Stimulated activated CD4-positive, alpha-beta T cell treated with anti-CD3 and anti-CD28 coated beads, Interleukin-15, amount 100 ng/mL, for 1 hour (primary cell): ENCODE data around the gene MYBPC1.
A peak's percentile ranks its signal among the peaks of the same experiment; 100 is the strongest.

Experiments used
- DNase-seq, 2 donors: peaks; one replicate each; pipeline ENCODE4 v3.0.0-alpha.2; 2020; ENCODE audit warnings: low read depth in 1 of 2, low spot score in 1 of 2

Gene MYBPC1

DNA sequence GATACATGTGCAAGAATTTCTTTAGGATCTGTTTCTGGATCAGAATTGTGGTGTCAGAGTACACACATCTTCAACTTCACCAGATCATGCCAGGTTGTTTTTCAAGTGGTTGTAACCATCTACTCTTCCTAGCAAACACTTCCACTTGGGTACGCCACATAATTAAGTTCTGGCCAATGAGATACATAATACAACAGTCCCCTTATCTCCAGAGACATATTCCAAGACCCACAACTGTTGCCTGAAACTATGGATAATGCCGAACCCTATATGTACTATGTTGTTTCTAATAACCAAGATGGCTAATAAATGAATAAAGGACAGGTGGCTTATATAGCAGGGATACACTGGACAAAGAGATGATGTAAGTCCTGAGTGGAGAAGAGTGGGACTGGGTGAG lies 100.2 kb downstream of the MYBPC1 start:
- no peak for DNase-seq

DNA sequence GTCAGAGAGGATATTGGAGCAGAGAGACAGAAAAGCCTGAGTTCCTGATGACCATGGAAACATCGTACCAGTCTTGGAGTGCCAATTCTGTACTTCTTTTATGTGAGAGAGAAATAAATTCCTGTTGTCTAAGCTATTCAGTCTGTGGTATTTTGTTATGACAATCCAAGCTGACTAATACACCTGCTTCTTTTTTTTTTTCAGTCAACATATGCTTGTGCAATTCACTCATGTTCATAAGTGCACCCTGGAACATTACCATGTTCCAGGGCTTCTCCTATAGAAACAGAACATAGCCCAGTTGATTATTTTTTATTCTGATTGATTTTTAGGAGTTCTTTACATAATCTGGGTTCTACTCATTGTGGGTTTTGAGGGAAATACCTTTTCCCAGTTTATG lies 100.9 kb downstream of the MYBPC1 start:
- no peak for DNase-seq

DNA sequence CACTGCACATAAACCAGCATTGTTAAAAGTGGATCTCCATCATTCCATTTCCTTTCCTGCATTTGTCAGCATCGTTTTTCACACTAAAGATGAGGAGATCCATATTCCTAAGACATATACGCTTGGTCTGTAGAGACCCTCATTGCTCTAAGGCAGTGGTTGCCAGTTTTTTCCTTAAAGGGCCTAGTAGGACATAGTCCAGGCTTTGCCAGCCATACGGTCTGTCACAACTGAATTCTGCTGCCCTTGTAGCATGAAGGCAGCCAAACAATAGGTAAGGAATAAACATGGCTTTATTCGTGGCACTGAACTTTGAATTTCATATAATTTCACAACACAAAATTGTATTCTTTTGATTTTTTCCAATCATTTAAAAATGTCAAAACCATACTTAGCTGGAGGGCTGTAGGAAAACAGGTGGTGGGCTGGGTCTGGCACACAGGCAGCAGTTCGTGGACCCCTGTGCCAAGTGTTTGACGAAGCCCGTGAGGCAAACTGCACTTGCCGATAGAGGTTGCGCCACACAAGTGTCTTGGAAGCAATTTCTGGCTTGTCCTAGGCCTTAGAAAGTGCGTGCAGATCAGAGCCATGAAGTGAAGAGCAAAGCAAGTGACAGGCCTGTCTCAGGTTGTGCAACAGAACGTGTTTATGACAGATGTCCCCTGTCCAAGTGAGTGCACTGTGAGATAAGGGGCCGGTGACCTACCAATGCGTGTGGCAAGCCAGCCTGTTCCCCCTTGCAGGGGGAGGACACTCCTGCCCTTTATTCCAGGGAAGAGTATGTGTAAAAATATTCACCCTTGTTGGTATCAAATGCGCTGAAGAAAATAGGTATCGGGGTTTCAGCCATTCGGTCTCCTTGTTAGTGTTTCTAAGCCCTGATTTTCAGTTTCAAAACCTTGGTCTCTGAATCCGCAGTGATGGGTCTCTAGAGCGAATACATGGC lies 101.8 kb downstream of the MYBPC1 start:
- DNase-seq, result no peak

DNA sequence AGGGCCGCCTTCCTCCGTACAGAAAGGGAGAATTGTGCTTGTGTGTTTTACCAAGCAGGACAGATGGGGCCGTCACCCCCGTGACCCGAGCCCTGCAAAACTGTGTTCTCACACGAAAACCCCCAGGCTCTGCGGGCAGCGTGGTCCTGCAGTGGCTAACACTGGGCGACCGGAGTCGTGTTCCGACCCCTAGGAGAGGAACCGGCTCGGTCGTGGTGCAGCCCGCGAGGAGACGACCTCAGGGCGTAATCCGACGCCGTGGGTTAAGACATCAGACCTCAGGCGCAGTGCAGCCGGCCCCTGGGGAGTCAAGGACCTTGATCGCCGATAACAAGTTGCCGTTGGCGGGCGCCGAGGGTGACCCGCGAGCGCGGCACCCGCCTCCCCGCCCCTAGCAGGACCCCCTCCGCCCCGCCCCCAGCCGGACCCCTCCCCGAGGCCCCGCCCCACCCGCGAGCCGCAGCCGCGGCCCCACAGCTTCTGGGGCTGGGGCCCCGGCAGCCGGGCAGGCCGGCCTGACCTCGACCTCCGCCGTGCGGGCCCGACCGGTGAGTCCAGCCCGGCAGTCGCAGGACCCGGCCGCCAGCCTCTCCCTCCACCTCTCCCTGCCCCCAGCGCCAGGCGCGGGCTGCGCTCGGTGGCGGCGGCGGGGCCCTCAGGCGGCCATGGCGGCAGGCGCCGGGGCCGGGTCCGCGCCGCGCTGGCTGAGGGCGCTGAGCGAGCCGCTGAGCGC lies 102.6 kb downstream of the MYBPC1 start, which contains the start of gene CHPT1:
Gene CHPT1, plus strand, starts transcription at position 444 of the 733 bp plus-strand sequence. Its CDS starts 222 bp downstream, at position 666.
- peak; percentile 13 to 49 for DNase-seq

DNA sequence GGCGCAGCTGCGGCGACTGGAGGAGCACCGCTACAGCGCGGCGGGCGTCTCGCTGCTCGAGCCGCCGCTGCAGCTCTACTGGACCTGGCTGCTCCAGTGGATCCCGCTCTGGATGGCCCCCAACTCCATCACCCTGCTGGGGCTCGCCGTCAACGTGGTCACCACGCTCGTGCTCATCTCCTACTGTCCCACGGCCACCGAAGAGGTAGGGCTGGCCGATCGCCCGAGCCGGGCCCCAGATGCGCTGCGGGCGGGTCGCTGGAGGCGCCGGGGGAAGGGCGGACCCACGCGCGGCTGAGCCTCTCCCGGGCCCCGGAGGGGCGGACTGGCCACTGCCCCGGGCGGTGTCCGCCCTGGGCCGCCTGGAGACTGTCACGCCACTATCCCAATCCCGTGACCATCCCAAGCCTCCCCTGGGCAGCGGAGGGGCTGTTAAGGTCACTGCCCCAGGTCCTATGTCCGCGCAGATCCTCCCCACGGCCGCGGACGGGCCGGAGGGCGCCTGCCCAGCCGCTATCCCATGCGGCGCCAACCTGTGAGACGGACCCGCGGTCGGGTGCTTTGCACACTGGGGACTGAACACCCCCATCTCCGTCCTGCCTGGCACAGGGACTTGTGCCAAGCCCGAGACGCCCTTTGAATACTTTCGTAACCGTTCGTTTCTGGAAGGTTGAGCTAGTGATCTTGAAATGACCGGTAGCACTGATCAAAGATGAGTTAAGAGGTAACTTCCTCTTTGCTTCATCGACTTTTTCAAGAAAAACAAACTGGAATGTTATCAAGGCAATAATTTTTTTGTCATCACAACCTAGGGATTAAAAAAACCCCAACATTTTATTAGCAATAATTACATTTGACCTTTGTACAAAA lies 103.4 kb downstream of the MYBPC1 start:
- no peak for DNase-seq

DNA sequence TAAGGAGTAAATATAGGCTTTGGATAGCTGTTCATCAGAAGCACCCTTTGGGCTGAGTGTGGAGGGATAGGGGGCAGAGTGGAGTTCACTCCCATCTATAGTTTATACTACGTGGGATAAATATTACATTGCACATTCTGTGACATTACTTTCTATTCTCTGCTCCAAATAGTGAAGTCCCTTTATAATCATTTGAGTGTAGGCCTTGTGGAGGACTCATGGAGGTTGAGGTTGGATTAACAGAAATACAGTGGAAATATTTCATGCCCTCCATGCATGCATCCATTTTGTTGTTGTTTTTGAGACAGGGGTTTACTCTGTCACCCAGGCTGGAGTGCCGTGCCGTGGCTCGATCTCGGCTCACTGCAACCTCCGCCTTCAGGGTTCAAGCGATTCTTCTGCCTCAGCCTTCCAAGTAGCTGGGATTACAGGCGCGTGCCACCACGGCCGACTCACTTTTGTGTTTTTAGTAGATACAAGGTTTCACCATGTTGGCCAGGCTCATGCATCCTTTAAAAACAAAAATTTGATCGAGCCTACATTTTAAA lies 104.1 kb downstream of the MYBPC1 start:
- no peak for DNase-seq

DNA sequence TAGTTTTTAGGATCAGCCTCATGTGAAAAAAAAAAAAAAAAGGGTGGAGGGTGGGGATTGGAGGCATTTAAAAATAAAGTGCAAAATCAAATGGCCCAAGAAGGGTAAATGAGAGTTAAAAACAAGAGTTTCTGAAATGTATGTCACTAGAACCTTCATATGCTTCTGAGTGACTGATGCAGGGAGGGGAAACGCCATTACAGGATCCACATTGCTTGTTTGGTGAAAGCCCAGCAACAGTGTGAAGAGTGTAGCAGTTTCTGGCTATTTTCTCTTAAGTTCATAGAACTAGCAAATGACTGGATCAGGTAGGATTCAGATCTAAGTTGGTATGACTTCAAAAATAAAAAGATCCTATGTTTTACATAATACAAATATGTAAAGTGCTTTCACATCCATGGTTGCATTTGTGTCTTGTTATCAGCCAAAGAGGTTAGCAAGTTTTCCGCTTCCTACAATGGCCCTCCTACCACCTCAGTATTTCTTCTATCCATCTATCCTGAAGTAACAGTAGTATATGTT lies 105.6 kb downstream of the MYBPC1 start:
- DNase-seq, result no peak

DNA sequence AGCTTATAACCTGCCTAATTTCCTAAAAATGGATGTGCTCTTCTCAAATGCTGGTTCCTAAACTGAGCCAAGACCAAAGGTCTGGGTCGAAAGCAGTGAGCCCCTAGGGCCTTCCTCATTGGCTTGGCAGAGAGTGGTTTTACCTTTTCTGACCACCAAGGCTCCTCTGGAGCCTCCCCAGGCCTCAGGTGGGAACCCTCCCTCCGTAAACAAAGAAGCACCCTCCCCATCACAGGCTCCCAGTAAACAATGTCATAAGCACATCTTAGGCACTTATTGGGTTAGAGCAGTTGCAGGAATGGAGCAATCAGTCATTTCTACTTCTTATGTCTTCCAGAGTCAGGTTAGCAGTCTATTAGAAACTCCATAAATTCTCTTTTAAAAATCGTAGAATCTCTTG lies 108.7 kb downstream of the MYBPC1 start:
- no peak for DNase-seq

DNA sequence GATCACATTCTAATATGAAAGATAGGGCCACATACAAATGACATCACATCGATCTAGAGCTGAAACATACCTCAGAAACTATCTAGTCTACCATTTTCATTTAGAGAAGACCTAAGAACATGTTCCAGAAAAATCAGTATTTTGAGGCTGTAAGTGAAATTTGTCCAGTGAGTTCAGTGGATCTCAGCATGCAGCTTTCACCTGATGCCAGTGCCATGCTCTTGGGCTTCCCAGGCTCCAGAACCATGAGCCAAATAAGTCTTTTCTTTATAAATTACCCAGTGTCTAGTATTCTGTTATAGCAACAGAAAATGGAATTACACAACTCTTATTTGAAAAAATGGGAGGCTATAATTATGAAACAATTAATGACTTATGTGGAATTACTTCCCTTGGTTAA lies 111.6 kb downstream of the MYBPC1 start:
- DNase-seq, result no peak

DNA sequence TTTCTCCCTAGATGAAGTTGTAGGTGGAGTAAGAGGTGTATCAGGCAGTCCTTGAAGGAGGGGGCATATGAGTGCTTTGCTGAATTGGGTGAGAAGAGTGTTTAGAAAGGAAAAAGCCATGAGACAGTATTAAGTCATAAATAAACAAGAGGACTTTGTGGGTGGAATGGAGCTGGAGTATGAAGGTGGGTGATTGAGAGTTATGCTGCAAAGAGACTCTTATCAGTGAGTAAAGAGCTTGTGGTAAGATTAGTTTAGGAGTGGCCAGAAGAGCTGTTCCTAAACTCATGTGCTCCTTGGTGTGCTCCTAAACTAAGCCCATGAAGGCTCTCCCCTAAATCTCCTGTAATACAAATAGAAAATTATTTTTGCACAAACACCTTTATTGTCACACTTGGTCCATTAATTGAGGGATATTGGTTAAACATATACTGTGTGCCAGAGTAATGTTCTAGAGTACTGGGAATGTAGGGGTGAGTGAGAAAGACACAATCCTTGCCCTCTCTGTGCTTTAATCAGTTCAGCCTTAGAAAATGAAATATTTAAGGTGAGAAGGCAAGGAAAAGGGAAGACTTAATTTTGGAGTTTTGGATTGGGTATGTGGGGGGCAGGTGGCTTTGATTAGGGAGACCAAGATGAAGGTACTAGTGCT lies 112.5 kb downstream of the MYBPC1 start:
- DNase-seq, result no peak

DNA sequence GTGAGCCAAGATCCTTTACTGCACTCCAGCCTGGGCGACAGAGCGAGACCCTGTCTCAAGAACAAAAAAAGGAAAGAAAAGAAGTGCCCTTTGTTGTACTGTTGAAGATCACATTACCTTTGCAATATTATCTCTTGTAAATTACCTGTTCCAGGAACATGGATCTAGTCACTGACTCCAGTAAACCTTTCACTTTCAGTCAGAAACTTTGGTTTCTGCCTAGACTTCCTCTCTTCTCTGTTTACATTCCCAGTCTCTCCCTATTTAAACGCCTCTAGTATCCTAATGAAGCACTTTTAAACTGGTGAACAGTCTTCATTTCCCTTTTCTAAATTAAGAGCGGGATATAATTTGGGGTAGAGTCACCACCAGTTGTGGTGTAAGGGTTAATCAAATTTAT lies 115.5 kb downstream of the MYBPC1 start:
- DNase-seq, result no peak

DNA sequence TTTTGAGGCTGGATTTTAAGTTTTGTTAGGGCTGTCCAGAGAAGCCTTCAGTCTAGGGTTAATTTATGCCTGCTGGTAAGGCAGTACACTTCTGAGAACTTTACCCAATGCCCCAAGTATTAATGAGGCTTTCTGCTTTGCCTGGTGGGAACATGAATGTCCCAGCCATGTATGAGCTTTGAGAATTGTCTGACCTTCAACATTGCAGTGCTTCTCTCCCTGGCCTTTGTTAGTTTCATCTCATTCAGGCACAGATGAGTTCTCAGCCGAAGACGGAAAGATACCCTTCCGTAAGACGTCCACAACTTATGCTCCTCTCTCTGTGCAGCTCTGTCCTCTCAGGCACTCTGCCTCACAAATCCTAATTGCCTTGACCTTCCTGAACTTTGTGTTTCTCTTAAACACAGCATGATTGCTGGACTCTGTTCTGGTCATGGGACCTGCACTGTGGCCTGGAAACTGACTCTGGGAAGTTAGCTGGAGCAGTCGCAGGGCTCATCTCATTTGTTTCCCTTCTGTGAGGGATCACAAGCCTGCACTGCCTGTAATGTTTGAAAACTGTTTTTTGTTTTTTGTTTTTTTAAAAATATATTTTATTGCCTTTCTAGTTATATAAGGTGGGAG lies 118.4 kb downstream of the MYBPC1 start:
- DNase-seq, result no peak

DNA sequence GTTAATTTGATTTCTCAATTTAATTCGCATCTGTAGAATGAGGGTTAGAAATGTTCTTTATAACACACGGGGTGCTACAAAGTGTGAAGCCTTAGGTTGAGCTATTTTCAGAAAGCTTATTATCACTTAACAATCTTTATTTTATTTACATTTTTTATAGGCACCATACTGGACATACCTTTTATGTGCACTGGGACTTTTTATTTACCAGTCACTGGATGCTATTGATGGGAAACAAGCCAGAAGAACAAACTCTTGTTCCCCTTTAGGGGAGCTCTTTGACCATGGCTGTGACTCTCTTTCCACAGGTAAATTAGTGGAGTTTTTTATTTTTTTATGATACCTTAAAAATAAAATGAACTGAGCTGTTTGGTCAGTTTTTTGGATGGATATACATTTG lies 119.2 kb downstream of the MYBPC1 start:
- no peak for DNase-seq

DNA sequence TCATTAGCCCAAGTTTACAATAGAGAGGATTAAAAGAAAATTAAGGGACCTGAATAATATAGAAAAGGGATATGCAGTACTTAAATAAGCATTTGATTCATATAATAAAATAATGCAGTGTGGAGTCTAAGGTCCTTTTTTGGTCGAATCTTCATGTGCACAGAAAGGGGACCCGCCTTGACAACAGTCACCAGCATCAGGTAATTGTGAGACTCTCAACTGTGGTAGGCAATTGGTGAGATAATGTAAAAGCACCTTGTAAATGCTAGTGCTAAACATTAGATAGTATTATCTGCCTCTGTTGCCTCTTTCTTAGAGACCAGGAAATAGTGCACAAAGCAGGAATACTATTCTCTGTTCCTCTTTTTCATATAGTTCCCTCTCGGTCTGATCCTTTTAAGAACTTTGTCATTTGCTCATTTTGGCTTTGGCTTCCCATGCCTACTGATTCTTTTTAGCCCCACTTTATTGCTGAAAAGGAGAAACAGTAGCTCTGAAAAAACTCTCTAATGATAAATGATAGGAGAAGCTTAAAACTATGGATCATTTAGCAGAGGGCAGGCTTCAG lies 120.2 kb downstream of the MYBPC1 start:
- DNase-seq, result no peak

DNA sequence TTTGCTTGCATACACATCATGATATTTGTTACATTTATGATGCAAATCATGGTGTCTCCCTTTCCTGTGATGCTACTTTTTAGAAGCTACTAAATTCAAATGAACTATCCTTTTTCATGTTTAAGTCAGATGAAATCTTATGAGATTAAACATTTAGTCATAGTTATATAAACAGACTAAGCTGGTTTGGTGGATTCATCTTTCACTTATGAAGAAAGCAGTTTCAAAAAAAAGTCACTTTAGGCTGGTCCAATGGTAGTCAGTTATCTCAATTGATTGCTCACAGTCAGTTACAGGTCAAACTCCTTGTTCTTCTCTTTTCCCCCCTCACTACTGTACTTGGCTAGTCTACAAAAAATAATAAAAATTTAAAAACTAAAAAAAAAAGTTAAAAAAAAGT lies 124.8 kb downstream of the MYBPC1 start:
- DNase-seq, result no peak

DNA sequence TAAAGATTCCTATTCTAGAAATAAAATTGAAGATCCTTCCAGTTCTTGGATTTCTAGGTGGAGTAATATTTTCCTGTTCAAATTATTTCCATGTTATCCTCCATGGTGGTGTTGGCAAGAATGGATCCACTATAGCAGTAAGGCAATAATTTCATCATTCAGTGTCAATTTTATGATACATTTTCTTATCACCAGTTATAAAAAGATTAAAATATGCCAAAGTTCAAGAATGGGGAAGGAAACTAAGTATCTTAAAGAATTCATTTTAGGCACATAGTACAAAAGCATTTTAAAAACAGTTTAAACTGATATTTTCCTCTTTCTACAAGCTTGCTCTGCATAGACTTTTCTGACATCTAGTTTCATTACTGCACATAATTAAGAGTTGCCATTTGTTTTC lies 125.3 kb downstream of the MYBPC1 start:
- DNase-seq, result no peak

DNA sequence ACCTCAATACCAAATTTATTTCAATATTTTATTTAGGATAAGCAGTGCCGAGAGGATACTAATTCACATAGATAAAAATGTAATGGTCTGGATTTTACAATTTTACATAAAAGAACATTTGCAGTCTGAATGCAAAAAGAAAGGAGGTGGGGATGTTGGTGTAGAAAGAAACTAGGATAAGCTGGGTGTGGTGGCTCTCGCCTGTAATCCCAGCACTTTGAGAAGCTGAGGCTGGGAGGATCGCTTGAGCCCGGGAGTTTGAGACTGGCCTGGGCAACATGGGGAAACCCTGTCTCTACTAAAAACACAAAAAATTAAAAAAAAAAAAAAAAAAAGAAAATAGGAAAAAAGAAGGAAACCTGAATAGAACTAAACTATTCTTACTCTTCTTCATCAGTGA lies 127.6 kb downstream of the MYBPC1 start:
- no peak for DNase-seq

DNA sequence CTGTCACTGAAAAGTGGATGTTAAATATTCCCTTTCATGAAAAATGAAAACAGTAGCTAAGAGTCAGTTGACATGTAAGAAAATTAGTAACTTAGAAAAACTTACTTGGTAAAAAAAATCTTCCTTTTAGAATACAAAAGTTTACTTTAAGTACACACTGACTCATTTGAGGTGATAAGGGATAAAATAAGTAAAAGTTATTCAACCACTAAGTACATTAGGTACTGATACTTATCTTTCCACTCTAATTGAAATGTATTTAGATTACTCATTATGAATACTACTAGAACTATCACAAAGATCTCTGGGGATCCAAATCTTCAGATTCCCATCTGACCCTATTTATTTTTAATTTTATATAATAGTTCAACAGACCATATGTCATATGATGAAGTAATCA lies 132.3 kb downstream of the MYBPC1 start:
- no peak for DNase-seq

DNA sequence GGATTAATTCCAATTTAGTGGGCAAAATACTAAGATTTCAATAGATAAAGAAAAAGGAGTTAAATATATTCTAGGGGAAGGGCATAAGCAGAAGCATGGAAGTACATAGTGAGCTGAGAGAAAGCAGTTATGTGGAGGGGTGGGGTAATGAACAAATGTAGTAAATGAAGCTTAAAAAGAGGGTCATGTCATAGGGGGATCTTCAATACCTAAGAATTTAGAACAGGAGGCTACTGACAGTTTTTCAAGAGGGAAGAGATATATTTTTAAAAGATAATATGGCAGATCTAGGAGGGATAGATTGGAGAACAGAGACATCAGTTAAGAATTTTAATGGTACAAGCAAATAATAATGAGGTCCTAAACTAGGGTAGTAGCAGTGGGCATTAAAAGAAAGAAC lies 135.1 kb downstream of the MYBPC1 start:
- DNase-seq, result no peak

DNA sequence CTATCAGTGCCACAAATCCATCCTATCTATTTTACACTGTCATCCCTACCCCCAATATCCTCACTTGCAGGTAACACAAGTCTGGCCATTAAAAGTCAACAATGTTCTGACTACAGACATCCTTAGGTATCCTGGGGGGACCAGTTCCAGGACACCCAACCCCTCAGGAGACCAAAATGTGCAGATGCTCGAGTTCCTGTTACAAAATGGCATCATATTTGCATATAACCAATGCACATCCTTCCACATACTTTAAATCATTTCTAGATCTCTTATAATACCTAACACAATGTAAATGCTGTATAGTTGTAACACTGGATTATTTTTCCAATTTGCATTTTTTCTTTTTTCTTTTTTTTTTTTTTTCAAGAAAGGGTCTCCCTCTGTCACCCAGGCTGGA lies 137.5 kb downstream of the MYBPC1 start:
- no peak for DNase-seq
